DND-41 (cell line): Measurements from ENCODE around the gene BCAS3.

Source experiments
- CTCF ChIP-seq: IDR thresholded peaks from 2 replicates; pipeline ENCODE4 v1.5.1; 2012; ENCODE audit warnings: borderline replicate concordance, low read length, moderate library complexity, mild to moderate bottlenecking; ENCODE audit not compliant: poor library complexity, severe bottlenecking; ENCODE audit errors: extremely low read depth
- EZH2 ChIP-seq: IDR thresholded peaks from 3 replicates; pipeline ENCODE4 v1.6.1; 2012; ENCODE audit warnings: borderline replicate concordance, low read depth, mild to moderate bottlenecking, moderate library complexity, low read length, inconsistent platforms; ENCODE audit not compliant: severe bottlenecking

DNA sequence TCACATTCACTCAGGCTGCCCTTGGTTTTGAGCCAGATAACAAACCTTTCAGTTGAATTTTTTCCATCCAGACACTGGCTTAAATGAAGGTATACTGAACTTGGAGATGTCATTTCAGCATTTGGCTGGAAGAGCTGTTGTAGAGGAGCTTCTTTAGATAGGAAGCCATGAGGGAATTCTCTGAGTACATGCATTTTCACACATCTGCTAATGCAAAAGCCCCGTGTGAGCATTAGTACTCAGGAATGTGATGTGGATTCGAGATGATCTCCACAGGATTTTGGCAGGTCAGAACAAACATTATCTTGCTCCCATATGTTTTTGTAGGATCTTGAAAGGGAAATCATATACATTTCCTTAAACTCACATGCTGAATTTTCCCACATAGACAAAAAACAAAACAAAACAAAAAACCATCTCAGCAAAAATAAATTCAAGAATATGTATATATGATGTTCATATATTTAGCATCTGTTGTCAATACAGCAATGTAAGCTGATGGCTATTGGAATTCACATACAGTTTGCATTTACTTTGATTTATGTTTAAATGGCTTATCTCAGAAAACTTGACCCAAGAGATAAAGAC, 444.8 kb downstream of the BCAS3 start:
- TF ChIP-seq CTCF (no peak), EZH2 (no peak)
